HCT116 (cell line): ENCODE data around the gene CTU1. TPM values are rescaled to one million over a fixed set of nuclear protein-coding genes. Genes with fewer than 3 reads are reported as not detected.

Experiments used
- ATAC-seq: fragments of 200-7000 bp; cut with Tn5 transposase; 2 replicates; pipeline ENCODE4 v1.9.1; 2020; ENCODE audit warnings: mild to moderate bottlenecking, moderate library complexity
- BruUV-seq: library from RNA; stranded (reverse); fragments of 400-500 nt; replicated peaks from 2 replicates; lab custom pipeline; 2021; lab: Mats Ljungman, UMichigan
- CTCF ChIA-PET: fragments of 300-600 bp; sonication (Branson Sonifier 250); formaldehyde crosslinking; loops from one replicate; lab custom pipeline; 2021; ENCODE audit warnings: antibody characterized with exemption; lab: Charles Lee
- POLR2A ChIA-PET: fragments of 300-600, 350-600 bp; sonication (Branson Sonifier 250); formaldehyde crosslinking; loops from one replicate; lab custom pipeline; 2021; ENCODE audit warnings: antibody characterized with exemption; lab: Charles Lee
- RAD21 ChIA-PET, 2 experiments: fragments of 300-600 bp; sonication (Branson Sonifier 250); formaldehyde crosslinking; loops; one replicate each; lab custom pipeline; 2023; ENCODE audit warnings: low total read pairs in 2 of 2; ENCODE audit not compliant: uncharacterized antibody in 2 of 2, unreplicated experiment in 2 of 2, low non-redundant PET in 1 of 2; lab: Charles Lee
- DNase-seq: peaks from one replicate; pipeline ENCODE4 v3.0.0-alpha.2; 2010; ENCODE audit warnings: low read depth, low spot score
- H2AFZ ChIP-seq: fragments of 200-600 bp; shearing (Covaris generic), sonication (generic); 2 replicates; pipeline ENCODE4 v1.6.1; 2017; ENCODE audit warnings: low read depth, mixed run types, mixed read lengths, antibody characterized with exemption, low read length; ENCODE audit not compliant: poor library complexity, severe bottlenecking
- H3K27ac ChIP-seq: 2 replicates; pipeline ENCODE4 v1.5.1; 2012; ENCODE audit warnings: low read depth, low read length
- H3K27me3 ChIP-seq: fragments of 200-600 bp; sonication (generic); 2 replicates; pipeline ENCODE4 v1.6.1; 2016; ENCODE audit warnings: mixed run types, low read length, mixed read lengths; ENCODE audit not compliant: insufficient read depth
- H3K36me3 ChIP-seq, 2 experiments: fragments of 200-500 bp in 1 of 2; fragments of 200-600 bp in 1 of 2; sonication (Bioruptor generic) in 1 of 2; sonication (generic) in 1 of 2; 2 replicates each; pipeline versions ENCODE4 v1.5.1 to v1.6.1; 2014 to 2016; ENCODE audit warnings: low read length in 2 of 2, inconsistent platforms in 1 of 2, mixed read lengths in 1 of 2, mixed run types in 1 of 2; ENCODE audit not compliant: insufficient read depth in 2 of 2, control insufficient read depth in 1 of 2
- H3K4me1 ChIP-seq, 2 experiments: fragments of 200-600 bp in 1 of 2; sonication (generic) in 1 of 2; 2 replicates each; pipeline versions ENCODE4 v1.5.1 to v1.6.1; 2012 to 2017; ENCODE audit warnings: low read length in 2 of 2, inconsistent platforms in 1 of 2, mild to moderate bottlenecking in 1 of 2, mixed read lengths in 1 of 2, mixed run types in 1 of 2, moderate library complexity in 1 of 2; ENCODE audit not compliant: insufficient read depth in 2 of 2, control insufficient read depth in 1 of 2
- H3K4me2 ChIP-seq: fragments of 200-600 bp; sonication (generic); 2 replicates; pipeline ENCODE4 v1.6.1; 2017; ENCODE audit warnings: mixed run types, low read length, mixed read lengths
- H3K4me3 ChIP-seq, 2 experiments: fragments of 200-600 bp in 1 of 2; sonication (generic) in 1 of 2; replicated peaks in 1 of 2; 2 replicates each; pipeline ENCODE4 v1.5.1; 2011 to 2016; ENCODE audit warnings: low read length in 2 of 2, control low read depth in 1 of 2, low read depth in 1 of 2, mild to moderate bottlenecking in 1 of 2, mixed read lengths in 1 of 2, mixed run types in 1 of 2
- H3K79me2 ChIP-seq: fragments of 200-600 bp; sonication (generic); 2 replicates; pipeline ENCODE4 v1.6.1; 2017; ENCODE audit warnings: mild to moderate bottlenecking, mixed run types, low read length, moderate library complexity, mixed read lengths; ENCODE audit not compliant: insufficient read depth
- H3K9ac ChIP-seq: fragments of 200-600 bp; sonication (generic); 2 replicates; pipeline ENCODE4 v1.6.1; 2016; ENCODE audit warnings: low read length, mixed read lengths
- H3K9me2 ChIP-seq: fragments of 200-600 bp; sonication (generic), shearing (Covaris generic); 2 replicates; pipeline ENCODE4 v1.6.1; 2017; ENCODE audit warnings: mixed run types, mild to moderate bottlenecking, moderate library complexity; ENCODE audit not compliant: insufficient read depth
- H3K9me3 ChIP-seq, 2 experiments: fragments of 200-500 bp in 1 of 2; fragments of 200-600 bp in 1 of 2; sonication (Bioruptor generic) in 1 of 2; sonication (generic) in 1 of 2; 2 replicates each; pipeline ENCODE4 v1.6.1; 2014 to 2017; ENCODE audit warnings: low read length in 2 of 2, mixed read lengths in 2 of 2, inconsistent platforms in 1 of 2, low read depth in 1 of 2, mild to moderate bottlenecking in 1 of 2, mixed run types in 1 of 2, moderate library complexity in 1 of 2; ENCODE audit not compliant: control insufficient read depth in 1 of 2, insufficient read depth in 1 of 2
- H4K20me1 ChIP-seq: fragments of 200-600 bp; sonication (generic), shearing (Covaris generic); 2 replicates; pipeline ENCODE4 v1.6.1; 2017; ENCODE audit warnings: mixed run types, mild to moderate bottlenecking, moderate library complexity; ENCODE audit not compliant: insufficient read depth
- ATF3 ChIP-seq: IDR thresholded peaks from 2 replicates; pipeline ENCODE4 v1.6.1; 2012
- CBX3 ChIP-seq: IDR thresholded peaks from 2 replicates; pipeline ENCODE4 v1.6.1; 2012; ENCODE audit warnings: low read depth
- CEBPB ChIP-seq: IDR thresholded peaks from 2 replicates; pipeline ENCODE4 v1.6.1; 2012; ENCODE audit warnings: low read depth
- EGR1 ChIP-seq: IDR thresholded peaks from 2 replicates; pipeline ENCODE4 v1.6.1; 2012; ENCODE audit warnings: low read depth
- ELF1 ChIP-seq: IDR thresholded peaks from 2 replicates; pipeline ENCODE4 v1.6.1; 2012; ENCODE audit warnings: low read depth, borderline replicate concordance
- EZH2 ChIP-seq: fragments of 200-600 bp; sonication (generic); IDR thresholded peaks from 2 replicates; pipeline ENCODE4 v1.6.1; 2017; ENCODE audit warnings: antibody characterized with exemption, mixed run types
- EZH2phosphoT487 ChIP-seq: fragments of 200-600 bp; IDR thresholded peaks from 2 replicates; pipeline ENCODE4 v1.6.1; 2018; ENCODE audit warnings: antibody characterized with exemption, borderline replicate concordance
- FOSL1 ChIP-seq: IDR thresholded peaks from 2 replicates; pipeline ENCODE4 v1.6.1; 2012; ENCODE audit warnings: low read depth
- JUND ChIP-seq: IDR thresholded peaks from 2 replicates; pipeline ENCODE4 v1.6.1; 2012
- MAX ChIP-seq: IDR thresholded peaks from 2 replicates; pipeline ENCODE4 v1.6.1; 2012
- POLR2AphosphoS5 ChIP-seq: IDR thresholded peaks from 2 replicates; pipeline ENCODE4 v1.6.1; 2011; ENCODE audit warnings: mild to moderate bottlenecking, low read depth, low read length, moderate library complexity
- RAD21 ChIP-seq: IDR thresholded peaks from 2 replicates; pipeline ENCODE4 v1.6.1; 2012; ENCODE audit warnings: low read depth, mild to moderate bottlenecking
- SIN3A ChIP-seq: IDR thresholded peaks from 2 replicates; pipeline ENCODE4 v1.6.1; 2012; ENCODE audit warnings: low read depth
- SP1 ChIP-seq: IDR thresholded peaks from 2 replicates; pipeline ENCODE4 v1.6.1; 2012; ENCODE audit warnings: low read depth
- SRF ChIP-seq: IDR thresholded peaks from 2 replicates; pipeline ENCODE4 v1.6.1; 2012; ENCODE audit warnings: low read depth
- TCF7L2 ChIP-seq: IDR thresholded peaks from 2 replicates; pipeline ENCODE4 v1.7.0; 2011; ENCODE audit warnings: borderline replicate concordance, inconsistent platforms; ENCODE audit not compliant: insufficient read depth, insufficient read length; ENCODE audit errors: extremely low read depth
- YY1 ChIP-seq: IDR thresholded peaks from 2 replicates; pipeline ENCODE4 v1.6.1; 2011; ENCODE audit warnings: low read length, low read depth, moderate library complexity, mild to moderate bottlenecking; ENCODE audit not compliant: insufficient replicate concordance; ENCODE audit errors: extremely low read depth
- ZNF274 ChIP-seq: fragments of 200-500 bp; sonication (Bioruptor generic); IDR thresholded peaks from 2 replicates; pipeline ENCODE4 v1.6.1; 2014; ENCODE audit warnings: mild to moderate bottlenecking, low read depth, low read length, inconsistent platforms
- intact Hi-C: fragments of 100-400 bp; cut with micrococcal nuclease; formaldehyde crosslinking; loops from 2 replicates; pipeline ENCODE4 v1.10.0; 2022
- total RNA-seq: library from RNA; stranded (reverse); gene quantifications from one replicate; pipeline ENCODE4 v1.2.1, GENCODE V29; 2021; ENCODE audit not compliant: unreplicated experiment

The CTU1 gene
- total RNA-seq, 1 experiment from 2014 or later: 14.0 TPM

GRCh38 chr19:51124216-51124615, 16.0 kb upstream of the CTU1 start:
- no TSS peak for BruUV-seq
- DNase-seq (no peak), ATAC-seq (no peak)
- intact Hi-C loops: no loop called here
- H3K27ac ChIP-seq: no peak overlapping the region
- TF ChIP-seq YY1 (no peak), POLR2AphosphoS5 (no peak), SP1 (no peak), FOSL1 (no peak), SRF (no peak), CEBPB (no peak), MAX (no peak), TCF7L2 (no peak), SIN3A (no peak), RAD21 (no peak), JUND (no peak), ELF1 (no peak), EGR1 (no peak), CBX3 (no peak), EZH2phosphoT487 (no peak), ATF3 (no peak), ZNF274 (no peak), EZH2 (no peak)
- POLR2A ChIA-PET: no interaction called here
- H4K20me1 ChIP-seq: no peaks in the 10 kb centered on the region
- H3K9ac ChIP-seq: no peak overlapping the region
- 0 out of 2 replicates have a peak, but pooled peaks cover 4% of the 10 kb centered on the region for H3K27me3 ChIP-seq
- H3K79me2 ChIP-seq: no peaks in the 10 kb centered on the region
- H3K36me3 ChIP-seq: no peaks in the 10 kb centered on the region
- CTCF ChIA-PET: no interaction called here
- no peak overlapping the region for H2AFZ ChIP-seq
- H3K4me1 ChIP-seq: peaks cover 2 to 4% of the 10 kb centered on the region in 2 experiments; a peak in 1 of 4 replicates
- no peaks in the 10 kb centered on the region for H3K9me3 ChIP-seq
- RAD21 ChIA-PET: no interaction called here
- H3K4me3 ChIP-seq: no peak overlapping the region
- no peak overlapping the region for H3K4me2 ChIP-seq
- H3K9me2 ChIP-seq: no peaks in the 10 kb centered on the region
